ENCODE data around the gene OSBP2.
A peak's percentile ranks its signal among the peaks of the same experiment; 100 is the strongest.
"Not testable (repeated sequence)": the region's sequence is repeated elsewhere in the genome, so short reads cannot be mapped to it uniquely, and the experiment has no call there.

OSBP2 gene

DNA sequence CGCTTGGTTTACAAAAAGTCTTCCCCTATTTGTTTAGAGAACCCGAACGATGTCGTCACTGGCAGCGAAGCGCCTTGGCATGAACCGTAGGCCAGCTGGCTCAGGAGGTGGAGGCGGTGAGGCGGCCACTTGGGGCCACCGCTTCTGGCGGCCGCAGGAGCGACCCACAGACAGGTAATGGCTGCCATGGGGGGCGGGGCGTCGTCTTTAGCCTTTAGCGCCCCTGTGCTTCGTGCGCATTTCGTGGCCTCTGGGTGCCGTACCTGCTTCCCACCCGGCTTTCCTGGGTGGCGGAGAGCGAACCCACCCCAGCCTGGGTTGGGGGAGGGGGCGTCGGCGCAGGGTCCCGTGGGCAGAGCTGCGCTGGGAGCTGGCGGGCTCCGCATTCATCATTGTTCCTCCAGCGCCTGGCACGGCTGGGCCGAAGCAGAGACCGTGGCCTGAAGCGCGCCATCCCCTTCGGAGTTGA lies 469 bp upstream of the OSBP2 start:
- Mint-ChIP-seq H3K27ac (no peak overlapping the region), H3K4me1 (peaks cover 15% of the 10 kb centered on the region), H3K36me3 (no peaks in the 10 kb centered on the region), H3K27me3 (peaks cover 46% of the 10 kb centered on the region), H3K9me3 (no peaks in the 10 kb centered on the region), H3K4me3 (peak overlapping the region; percentile 89)
- CTCF ChIA-PET: interaction anchor here (1.6 to 4.9 kb wide), 3 partner anchors 49 to 61 kb away, joined by 3 to 19 read pairs (median 7); no protein-coding TSS in a partner anchor
- peak; percentile 75 for DNase-seq

DNA sequence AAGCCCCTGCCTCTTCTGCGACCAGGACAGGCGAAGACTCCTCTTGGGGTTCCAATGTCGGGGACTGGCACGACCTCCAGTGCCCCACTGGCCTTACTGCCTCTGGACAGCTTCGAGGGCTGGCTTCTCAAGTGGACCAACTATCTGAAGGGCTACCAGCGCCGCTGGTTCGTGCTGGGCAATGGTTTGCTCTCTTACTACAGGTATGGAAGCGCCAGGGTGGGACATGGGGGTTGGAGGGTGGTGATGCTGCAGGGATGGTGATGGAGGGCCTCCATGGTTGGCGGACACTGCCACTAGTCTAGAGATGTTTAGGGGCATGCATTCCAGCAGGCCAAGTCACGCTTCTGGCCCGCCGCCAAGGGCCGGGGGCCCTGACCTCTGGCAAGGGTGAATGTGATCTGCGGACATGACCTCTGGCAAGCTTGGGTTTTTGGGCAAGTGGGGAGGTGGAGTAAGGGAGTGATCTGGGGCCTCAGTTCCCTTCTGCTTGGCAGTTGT lies 727 bp downstream of the OSBP2 start:
- Mint-ChIP-seq H3K36me3 (no peaks in the 10 kb centered on the region), H3K27ac (no peak overlapping the region), H3K4me3 (peak overlapping the region; percentile 49), H3K4me1 (peaks cover 13% of the 10 kb centered on the region), H3K9me3 (no peaks in the 10 kb centered on the region), H3K27me3 (peaks cover 46% of the 10 kb centered on the region)
- CTCF ChIA-PET: interaction anchor here (1.2 to 4.9 kb wide), 3 partner anchors 47 to 60 kb away, joined by 3 to 19 read pairs (median 7); no protein-coding TSS in a partner anchor
- DNase-seq: no peak

DNA sequence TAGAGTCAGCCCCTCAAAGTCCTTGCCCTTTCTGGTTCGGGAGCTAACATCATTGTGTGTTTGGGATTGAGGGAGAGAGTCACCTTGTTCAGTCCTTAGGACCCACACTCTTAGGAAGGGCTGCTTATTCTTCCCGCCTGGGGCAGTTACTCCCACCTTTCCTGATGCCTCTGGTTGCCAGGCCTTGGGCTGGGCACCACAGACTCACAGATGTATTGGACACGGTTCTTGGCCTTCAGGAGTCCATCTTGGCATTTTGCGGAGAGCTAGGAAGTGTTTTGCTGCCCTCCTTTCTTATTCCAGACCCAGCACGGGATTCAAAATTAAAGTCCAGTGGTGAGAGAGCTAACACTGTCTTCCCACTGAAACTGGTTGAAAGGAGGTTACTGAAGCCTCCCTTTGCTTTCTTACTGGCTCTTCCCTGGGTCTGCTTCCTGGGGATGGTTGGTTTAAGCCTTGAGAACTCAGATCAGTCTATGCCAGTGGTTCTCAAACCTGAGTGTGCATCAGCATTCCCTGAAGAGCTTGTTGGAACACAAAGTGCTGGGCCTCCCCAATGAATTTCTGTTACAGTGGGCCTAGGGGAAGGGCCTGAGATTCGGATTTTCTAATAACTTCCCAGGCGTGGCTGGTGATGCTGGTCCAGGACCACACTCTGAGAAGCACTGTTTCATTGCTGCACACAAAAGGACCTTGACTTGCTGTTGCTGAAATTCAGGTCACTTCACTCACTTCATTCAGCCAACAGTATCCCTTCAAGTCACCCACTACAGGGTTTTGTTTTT lies 1.4 kb downstream of the OSBP2 start:
- H3K27me3 Mint-ChIP-seq: peaks cover 46% of the 10 kb centered on the region
- H3K36me3 Mint-ChIP-seq: no peaks in the 10 kb centered on the region
- H3K27ac Mint-ChIP-seq: no peak overlapping the region
- peak overlapping the region; percentile 49 for H3K4me3 Mint-ChIP-seq
- DNase-seq: no peak
- CTCF ChIA-PET: interaction anchor here (1.2 kb wide), 1 partner anchor 47 kb away, joined by 3 read pairs; no protein-coding TSS in a partner anchor
- peaks cover 13% of the 10 kb centered on the region for H3K4me1 Mint-ChIP-seq
- H3K9me3 Mint-ChIP-seq: no peaks in the 10 kb centered on the region

DNA sequence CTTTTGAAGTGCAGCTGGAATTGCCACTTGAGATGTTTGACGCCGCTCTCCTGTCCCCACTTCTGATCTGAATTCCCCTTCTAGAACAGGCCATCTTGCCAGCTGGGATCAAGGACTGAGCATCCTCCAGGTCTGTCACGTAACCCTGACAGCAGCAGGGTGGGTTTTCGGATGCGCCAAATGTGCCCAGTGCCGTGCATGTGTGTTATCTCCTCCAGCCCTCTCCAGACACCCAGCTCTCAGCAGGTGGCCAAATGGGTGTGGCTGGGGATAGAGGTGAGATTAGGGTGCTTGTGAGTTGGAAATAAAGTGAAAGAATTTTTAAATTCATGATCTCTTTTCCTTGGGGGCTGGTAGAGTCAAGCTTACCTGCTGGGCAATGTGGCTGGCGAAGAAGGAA lies 3.3 kb downstream of the OSBP2 start:
- CTCF ChIA-PET: no interaction called here
- no peak for DNase-seq
- H3K27ac Mint-ChIP-seq: no peak overlapping the region
- no peaks in the 10 kb centered on the region for H3K9me3 Mint-ChIP-seq
- peaks cover 41% of the 10 kb centered on the region for H3K27me3 Mint-ChIP-seq
- no peaks in the 10 kb centered on the region for H3K36me3 Mint-ChIP-seq
- H3K4me3 Mint-ChIP-seq: no peak overlapping the region
- peaks cover 12% of the 10 kb centered on the region for H3K4me1 Mint-ChIP-seq

DNA sequence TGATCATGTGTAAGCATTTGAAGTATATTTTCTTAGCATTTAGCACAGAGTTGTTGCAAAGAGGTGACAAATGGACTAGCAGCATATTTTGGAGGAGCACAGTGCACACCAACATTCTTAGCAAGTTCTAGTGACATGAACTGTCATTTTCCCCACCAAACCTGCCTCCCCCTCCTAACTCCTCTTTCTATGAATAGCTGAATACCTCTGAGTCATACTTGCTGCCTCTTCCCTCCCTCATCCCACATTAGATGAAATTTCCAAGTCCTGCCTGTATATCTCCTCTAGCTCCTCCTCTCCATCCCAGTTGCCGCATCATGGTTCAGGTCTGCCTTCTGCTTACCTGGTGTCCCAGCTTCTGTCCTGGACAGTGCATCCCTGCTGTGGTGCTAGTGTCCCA lies 7.2 kb downstream of the OSBP2 start:
- Mint-ChIP-seq H3K4me1 (peaks cover 17% of the 10 kb centered on the region), H3K27ac (no peak overlapping the region), H3K36me3 (no peaks in the 10 kb centered on the region), H3K4me3 (no peak overlapping the region), H3K27me3 (peaks cover 8% of the 10 kb centered on the region), H3K9me3 (no peaks in the 10 kb centered on the region)
- CTCF ChIA-PET: interaction anchor here (6.0 kb wide), 1 partner anchor 53 kb away, joined by 33 read pairs; no protein-coding TSS in a partner anchor
- DNase-seq: no peak

DNA sequence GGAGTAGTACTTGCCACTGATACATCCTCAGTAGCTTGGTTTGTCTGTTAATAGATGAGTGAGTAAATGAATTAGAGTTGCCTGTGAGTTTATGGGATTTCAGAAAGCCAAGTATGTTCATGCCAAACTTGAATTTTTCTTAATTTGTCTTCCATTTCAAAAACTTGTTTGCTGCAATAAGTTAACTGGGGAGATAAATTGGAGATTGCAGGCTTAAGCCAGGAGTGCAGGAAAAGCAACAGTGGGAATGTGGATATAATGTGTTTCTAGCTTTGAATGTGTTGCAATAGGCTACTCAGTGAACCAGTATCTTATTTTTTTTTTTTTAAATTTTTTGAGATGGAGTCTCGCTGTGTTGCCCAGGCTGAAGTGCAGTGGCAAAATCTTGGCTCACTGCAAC lies 8.2 kb downstream of the OSBP2 start:
- Mint-ChIP-seq H3K4me1 (peaks cover 17% of the 10 kb centered on the region), H3K4me3 (no peak overlapping the region), H3K9me3 (no peaks in the 10 kb centered on the region), H3K27ac (no peak overlapping the region), H3K36me3 (no peaks in the 10 kb centered on the region), H3K27me3 (peaks cover 5% of the 10 kb centered on the region)
- CTCF ChIA-PET: interaction anchor here (1.7 to 6.0 kb wide), 2 partner anchors 52 to 68 kb away, joined by 4 to 33 read pairs; partner anchors contain the start of gene SLC35E4
- no peak for DNase-seq

DNA sequence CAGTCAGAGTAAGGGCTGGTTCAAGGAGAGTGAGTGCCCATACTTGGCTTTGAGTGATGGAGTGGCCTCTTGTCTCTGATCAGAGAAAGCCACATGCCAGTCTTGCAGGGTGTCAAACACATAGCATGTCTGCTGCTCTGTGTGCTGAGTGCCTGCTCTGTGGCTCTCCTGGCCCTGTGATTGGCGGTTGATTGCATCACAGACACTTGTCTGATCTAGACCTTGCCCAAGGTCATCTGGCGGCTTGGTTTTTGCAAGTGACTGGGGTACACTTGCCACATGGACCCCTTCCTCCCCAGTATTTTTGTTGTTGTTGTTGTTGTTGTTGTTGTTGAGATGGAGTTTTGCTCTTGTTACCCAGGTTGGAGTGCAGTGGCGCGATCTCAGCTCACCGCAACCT lies 10.3 kb downstream of the OSBP2 start:
- CTCF ChIA-PET: interaction anchor here (0.8 to 6.0 kb wide), 3 partner anchors 49 to 70 kb away, joined by 3 to 33 read pairs (median 4); no protein-coding TSS in a partner anchor
- Mint-ChIP-seq H3K27ac (no peak overlapping the region), H3K4me3 (no peak overlapping the region), H3K36me3 (no peaks in the 10 kb centered on the region), H3K4me1 (peaks cover 21% of the 10 kb centered on the region), H3K9me3 (no peaks in the 10 kb centered on the region), H3K27me3 (no peaks in the 10 kb centered on the region)
- DNase-seq: no peak

DNA sequence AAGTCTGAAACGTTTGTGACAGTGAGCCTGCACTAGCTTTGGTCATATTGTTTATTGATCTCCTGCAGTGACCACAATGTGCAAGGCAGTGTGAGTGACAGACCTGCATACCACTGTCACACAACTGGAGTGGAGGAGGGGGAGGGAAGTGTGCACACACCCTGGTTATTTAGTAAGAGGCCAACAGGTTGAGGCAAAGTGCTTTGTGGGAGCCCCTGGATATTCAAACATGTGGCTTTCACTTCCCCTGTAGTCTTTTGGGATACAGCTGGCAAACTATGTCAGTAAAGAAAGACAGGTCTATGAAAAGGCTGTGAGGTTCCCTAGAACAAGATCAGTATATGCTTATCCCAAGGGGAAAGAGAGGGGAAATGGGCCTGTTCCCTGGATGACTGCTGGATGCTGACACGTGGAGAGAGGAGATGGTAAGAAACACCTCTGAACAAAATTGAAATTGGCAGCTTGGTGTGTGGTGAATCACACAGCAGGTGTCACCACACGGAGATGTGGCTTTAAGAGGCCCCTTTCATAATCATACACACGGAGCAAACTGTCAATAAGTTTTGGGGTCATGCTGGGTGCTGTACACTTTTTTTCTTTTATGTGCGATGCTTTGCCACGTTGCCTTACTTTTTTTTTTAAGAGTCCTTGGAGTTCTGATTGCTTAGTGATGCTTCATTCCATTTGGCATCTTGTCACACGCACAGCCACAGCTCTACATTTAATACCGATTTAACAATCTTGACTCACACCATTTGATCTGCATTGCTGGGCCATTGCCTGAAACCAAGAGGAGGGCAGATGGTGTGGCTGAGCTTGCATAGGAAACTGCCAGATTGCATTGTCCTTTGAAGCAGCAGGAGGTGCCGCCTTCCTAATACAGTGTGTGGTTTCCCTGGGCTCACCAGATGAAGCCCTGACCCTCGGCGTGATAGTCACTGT lies 11.3 kb downstream of the OSBP2 start:
- H3K27ac Mint-ChIP-seq: no peak overlapping the region

DNA sequence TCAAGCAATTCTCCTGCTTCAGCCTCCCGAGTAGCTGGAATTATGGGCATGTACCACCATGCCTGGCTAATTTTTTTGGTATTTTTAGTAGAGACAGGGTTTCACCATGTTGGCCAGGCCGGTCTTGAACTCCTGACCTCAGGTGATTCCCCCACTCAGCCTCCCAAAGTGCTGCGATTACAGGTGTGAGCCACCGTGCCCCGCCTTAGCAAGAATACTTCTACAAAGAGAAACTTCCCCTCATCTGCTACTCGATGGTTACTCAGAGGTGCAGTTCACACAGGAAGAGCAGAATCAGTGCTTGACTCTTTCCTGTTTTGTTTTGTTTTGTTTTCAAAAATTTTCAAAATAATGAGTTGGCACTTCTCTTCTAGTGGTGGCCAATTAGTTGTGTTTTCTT lies 15.3 kb downstream of the OSBP2 start:
- CTCF ChIA-PET, DNase-seq, H3K4me3 Mint-ChIP-seq, H3K9me3 Mint-ChIP-seq, H3K27me3 Mint-ChIP-seq, H3K36me3 Mint-ChIP-seq, H3K27ac Mint-ChIP-seq: not testable (repeated sequence)
- peaks cover 24% of the 10 kb centered on the region for H3K4me1 Mint-ChIP-seq

More for the DNA sequence above, 11.3 kb downstream of the OSBP2 start:
- no peaks in the 10 kb centered on the region for H3K36me3 Mint-ChIP-seq
- no peak for DNase-seq
- CTCF ChIA-PET: interaction anchor here (0.8 to 6.0 kb wide), 6 partner anchors 18 to 71 kb away, joined by 3 to 33 read pairs (median 4); no protein-coding TSS in a partner anchor
- H3K4me1 Mint-ChIP-seq: peaks cover 26% of the 10 kb centered on the region
- H3K9me3 Mint-ChIP-seq: no peaks in the 10 kb centered on the region
- no peak overlapping the region for H3K4me3 Mint-ChIP-seq
- no peaks in the 10 kb centered on the region for H3K27me3 Mint-ChIP-seq

DNA sequence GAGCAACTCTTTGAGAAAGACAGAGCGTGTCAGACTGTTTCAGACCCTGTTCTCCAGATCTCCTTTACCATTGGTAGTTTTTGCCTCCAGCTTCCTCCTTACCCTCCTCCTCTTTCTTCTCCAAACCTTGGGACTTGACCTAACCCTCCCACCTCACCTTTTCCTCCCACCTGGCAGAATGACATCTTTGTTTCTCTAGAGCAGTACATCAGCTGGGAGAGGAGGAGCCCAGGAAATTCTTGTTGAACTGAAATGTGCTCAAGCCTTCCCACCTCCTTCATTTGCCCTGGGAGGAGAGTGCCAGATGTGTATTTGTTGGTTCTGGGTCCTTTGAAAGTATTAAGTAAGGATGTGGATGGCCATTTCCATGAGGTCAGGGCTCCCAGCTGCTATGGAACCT lies 17.4 kb downstream of the OSBP2 start:
- Mint-ChIP-seq H3K27me3 (no peaks in the 10 kb centered on the region), H3K4me1 (peaks cover 9% of the 10 kb centered on the region), H3K4me3 (no peak overlapping the region), H3K9me3 (no peaks in the 10 kb centered on the region), H3K36me3 (no peaks in the 10 kb centered on the region), H3K27ac (no peak overlapping the region)
- CTCF ChIA-PET: no interaction called here
- DNase-seq: no peak

DNA sequence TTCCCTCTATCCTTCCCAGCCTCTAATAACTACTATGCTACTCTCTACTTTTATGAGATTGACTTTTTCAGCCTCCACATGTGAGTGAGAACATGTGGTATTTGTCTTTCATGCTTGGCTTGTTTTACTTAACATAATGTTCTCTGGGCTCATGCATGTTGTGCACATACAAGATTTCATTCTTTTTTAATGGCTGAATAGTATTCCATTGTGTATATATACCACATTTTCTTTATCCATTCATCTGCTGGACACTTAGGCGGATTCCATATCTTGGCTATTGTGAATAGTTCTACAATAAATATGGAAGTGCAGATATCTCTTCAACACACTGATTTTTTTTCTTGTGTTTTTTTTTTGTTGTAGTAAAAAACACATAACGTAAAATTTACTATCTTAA lies 19.4 kb downstream of the OSBP2 start:
- Mint-ChIP-seq H3K27me3 (no peaks in the 10 kb centered on the region), H3K4me3 (no peak overlapping the region), H3K9me3 (no peaks in the 10 kb centered on the region), H3K4me1 (peaks cover 9% of the 10 kb centered on the region), H3K27ac (no peak overlapping the region), H3K36me3 (no peaks in the 10 kb centered on the region)
- CTCF ChIA-PET: no interaction called here
- DNase-seq: no peak

DNA sequence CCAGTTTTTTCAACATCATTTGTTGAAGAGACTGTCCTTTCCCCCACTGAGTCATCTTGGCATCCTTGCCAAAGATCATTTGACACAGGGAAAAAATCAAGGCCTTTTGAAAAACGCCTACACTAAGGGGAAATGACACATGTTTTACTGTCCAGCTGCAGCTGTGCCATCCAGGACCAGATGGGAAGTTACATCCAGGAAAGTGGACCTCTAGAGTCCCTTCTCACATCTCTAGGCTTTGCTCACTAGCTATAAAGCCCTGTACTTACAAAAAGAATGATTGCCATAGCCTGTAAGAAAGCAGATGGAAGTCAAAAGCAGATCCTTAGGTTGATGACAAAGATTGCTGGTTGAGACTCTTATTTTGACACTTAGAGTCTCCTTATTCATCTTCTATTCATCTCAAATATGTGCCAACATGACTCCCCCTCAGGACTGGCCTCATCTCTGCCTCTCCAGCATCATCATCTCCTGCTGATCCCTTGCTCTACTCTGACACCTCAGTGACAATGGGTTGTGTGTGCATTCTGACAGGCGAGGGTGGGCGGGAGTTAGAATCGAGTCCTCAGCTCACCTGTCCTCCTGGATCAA lies 22.8 kb downstream of the OSBP2 start:
- Mint-ChIP-seq H3K4me1 (no peaks in the 10 kb centered on the region), H3K9me3 (no peaks in the 10 kb centered on the region), H3K4me3 (no peak overlapping the region), H3K27me3 (peaks cover 2% of the 10 kb centered on the region), H3K36me3 (no peaks in the 10 kb centered on the region), H3K27ac (no peak overlapping the region)
- CTCF ChIA-PET: no interaction called here
- no peak for DNase-seq

DNA sequence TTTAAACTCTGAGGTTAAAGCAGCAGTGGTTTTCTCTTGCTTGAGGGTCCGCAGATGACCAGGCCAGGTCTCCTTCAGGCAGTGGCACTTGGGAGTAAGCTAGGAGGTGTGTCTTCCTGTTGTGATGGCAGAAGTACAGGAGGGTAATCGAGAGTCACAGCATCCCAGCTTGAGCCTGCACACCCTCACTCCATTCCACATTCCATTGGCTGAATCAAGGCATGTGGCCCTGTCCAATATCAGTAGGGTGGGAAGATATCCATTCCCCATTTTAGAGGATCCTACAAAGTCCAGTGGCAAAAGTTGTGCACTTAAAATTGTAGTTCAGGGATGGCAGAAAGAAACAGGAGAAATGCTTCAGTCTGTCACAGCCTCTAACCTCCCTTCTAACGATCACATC lies 23.3 kb downstream of the OSBP2 start:
- Mint-ChIP-seq H3K27me3 (peaks cover 5% of the 10 kb centered on the region), H3K27ac (no peak overlapping the region), H3K36me3 (no peaks in the 10 kb centered on the region), H3K4me3 (no peak overlapping the region), H3K9me3 (no peaks in the 10 kb centered on the region), H3K4me1 (no peaks in the 10 kb centered on the region)
- DNase-seq: no peak
- CTCF ChIA-PET: no interaction called here

DNA sequence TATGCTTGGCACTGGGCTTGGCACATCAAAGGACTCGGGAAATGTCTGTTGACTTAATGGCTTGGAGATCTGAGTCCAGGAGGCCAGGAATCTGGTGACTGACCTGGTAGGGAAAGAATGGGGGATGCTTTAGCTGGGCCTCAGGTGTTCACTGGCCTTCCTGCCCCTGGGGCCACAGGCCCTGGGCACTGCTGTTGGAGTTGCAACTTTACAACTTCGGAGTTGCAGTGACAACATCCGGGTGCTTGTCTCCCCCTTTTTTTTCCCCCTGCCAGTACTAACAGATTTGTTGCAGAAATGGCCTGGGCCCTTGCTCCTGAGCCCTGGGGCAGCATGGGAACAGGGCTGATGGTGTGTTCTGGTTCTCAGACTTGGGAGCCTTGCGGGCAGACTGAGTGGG lies 23.8 kb downstream of the OSBP2 start:
- no peak for DNase-seq
- CTCF ChIA-PET: no interaction called here
- peaks cover 5% of the 10 kb centered on the region for H3K27me3 Mint-ChIP-seq
- no peaks in the 10 kb centered on the region for H3K4me1 Mint-ChIP-seq
- no peak overlapping the region for H3K4me3 Mint-ChIP-seq
- no peaks in the 10 kb centered on the region for H3K36me3 Mint-ChIP-seq
- no peak overlapping the region for H3K27ac Mint-ChIP-seq
- H3K9me3 Mint-ChIP-seq: no peaks in the 10 kb centered on the region

Data from activated naive CD4-positive, alpha-beta T cell treated with anti-CD3 and anti-CD28 coated beads, Interleukin-2, amount 10 ng/mL, durations not matched to agents 7 days and 5 days (primary cell).